NOMO-1 (cell line): ENCODE measurements around the gene USO1.
A peak's percentile ranks its signal among the peaks of the same experiment; 100 is the strongest.
"Not testable (repeated sequence)": the region's sequence is repeated elsewhere in the genome, so short reads cannot be mapped to it uniquely, and the experiment has no call there.

Source experiments
- DNase-seq, 2 experiments: peaks; one replicate each; lab custom pipeline; 2025; ENCODE audit not compliant: unreplicated experiment in 2 of 2; lab: John Stamatoyannopoulos, UW

Gene USO1

GRCh38 chr4:75708218-75708691 lies 16.1 kb upstream of the USO1 start:
- no peak for DNase-seq

GRCh38 chr4:75710246-75710645 lies 14.1 kb upstream of the USO1 start:
- peak in 1 of 2 experiments; percentile 15 for DNase-seq

GRCh38 chr4:75714011-75714410 lies 10.4 kb upstream of the USO1 start:
- DNase-seq: no peak

GRCh38 chr4:75714704-75715103 lies 9.7 kb upstream of the USO1 start:
- DNase-seq: no peak

GRCh38 chr4:75715105-75715799 lies 9.1 kb upstream of the USO1 start:
- no peak for DNase-seq

GRCh38 chr4:75716054-75716453 lies 8.3 kb upstream of the USO1 start:
- DNase-seq: not testable (repeated sequence)

GRCh38 chr4:75717408-75717807 lies 7.0 kb upstream of the USO1 start:
- no peak for DNase-seq

GRCh38 chr4:75718529-75718928 lies 5.8 kb upstream of the USO1 start:
- no peak for DNase-seq

GRCh38 chr4:75722417-75722816 lies 2.0 kb upstream of the USO1 start:
- no peak for DNase-seq

- DNase-seq: no peak
Observed at GRCh38 chr4:75723163-75724065, 963 bp upstream of the USO1 start.

- DNase-seq: peak; percentile 59 to 64
Observed at GRCh38 chr4:75724867-75725724, 719 bp downstream of the USO1 start.

GRCh38 chr4:75725942-75726538 lies 1.7 kb downstream of the USO1 start:
- not testable (repeated sequence) for DNase-seq

GRCh38 chr4:75726577-75726976 lies 2.2 kb downstream of the USO1 start:
- DNase-seq: no peak

GRCh38 chr4:75727073-75727472 lies 2.7 kb downstream of the USO1 start:
- no peak for DNase-seq

GRCh38 chr4:75729836-75730235 lies 5.5 kb downstream of the USO1 start:
- DNase-seq: no peak

- no peak for DNase-seq
Observed at GRCh38 chr4:75733369-75733768, 9.0 kb downstream of the USO1 start.

GRCh38 chr4:75735525-75735924 lies 11.1 kb downstream of the USO1 start:
- DNase-seq: no peak

GRCh38 chr4:75736862-75737261 lies 12.5 kb downstream of the USO1 start:
- no peak for DNase-seq

GRCh38 chr4:75737398-75737797 lies 13.0 kb downstream of the USO1 start:
- DNase-seq: no peak

GRCh38 chr4:75741027-75741426 lies 16.6 kb downstream of the USO1 start:
- no peak for DNase-seq

- DNase-seq: no peak
Observed at GRCh38 chr4:75742451-75742850, 18.1 kb downstream of the USO1 start.
